Measurements from ENCODE around the gene SIRT2. TPM values are rescaled to one million over a fixed set of nuclear protein-coding genes. Genes with fewer than 3 reads are reported as not detected.

The SIRT2 gene
- total and polyA plus RNA-seq, 2 of the 13 experiments (the other 11 are each of a cell fraction or from before 2014, with no cell fraction given), result 22.3 to 26.1 TPM

DNA sequence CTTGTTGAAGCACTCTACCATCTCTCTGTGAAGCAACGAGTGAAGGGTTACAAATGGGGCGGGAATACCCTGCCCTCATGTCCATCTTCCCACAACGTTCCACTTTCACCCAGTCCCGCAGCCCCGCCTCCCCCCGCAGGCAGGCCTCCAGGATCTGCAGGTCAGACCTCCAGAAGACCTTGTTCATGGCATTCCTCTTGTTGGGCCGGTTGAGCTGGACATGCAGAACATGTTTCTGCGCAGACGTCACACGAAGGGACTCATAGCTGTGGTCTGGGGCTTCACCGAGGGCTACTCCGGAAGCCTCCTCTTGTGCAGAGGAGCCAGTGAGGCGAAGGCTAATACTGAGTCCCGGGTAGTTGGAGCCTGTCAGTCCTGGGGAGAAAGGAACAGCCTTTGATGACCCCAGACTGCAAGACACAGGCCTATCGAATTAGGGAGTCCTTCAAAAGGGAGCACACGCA is 68.2 kb downstream of the SIRT2 start (continued):
- TF ChIP-seq ARID5B (CRISPR knock-in tag; IDR thresholded peaks at IDR 0.05) (peak; percentile 24; the same call in 1 of the 2 replicates), ZNF18 (CRISPR knock-in tag; IDR thresholded peaks at IDR 0.05; ENCODE audit: insufficient replicate concordance) (no peak), KLF13 (CRISPR knock-in tag; IDR thresholded peaks at IDR 0.05) (no peak), KAT2B (IDR thresholded peaks at IDR 0.05; ENCODE audit: borderline replicate concordance, low read depth, low read length) (no peak), ESRRA (CRISPR knock-in tag; IDR thresholded peaks at IDR 0.05; ENCODE audit: low read depth) (no peak; the same call in 1 of the 2 replicates), NR2F6 (IDR thresholded peaks at IDR 0.05) (0 out of 2 replicates have a peak, but pooled peaks have one; percentile 29), NR2F6 (CRISPR knock-in tag; IDR thresholded peaks at IDR 0.05) (no peak), TAF1 (CRISPR knock-in tag; IDR thresholded peaks at IDR 0.05) (no peak; the same call in 1 of the 2 replicates), ZNF3 (CRISPR knock-in tag; IDR thresholded peaks at IDR 0.05) (no peak), RNF2 (conservative IDR thresholded peaks at IDR 0.05; ENCODE audit: low read depth) (no peak), DR1 (CRISPR knock-in tag; IDR thresholded peaks at IDR 0.05) (no peak), PITX1 (CRISPR knock-in tag; IDR thresholded peaks at IDR 0.05) (no peak), RBM39 (IDR thresholded peaks at IDR 0.05; ENCODE audit: low read depth, low read length, poor library complexity, severe bottlenecking) (peak; percentile 36), ZNF646 (CRISPR knock-in tag; IDR thresholded peaks at IDR 0.05) (no peak), RXRB (CRISPR knock-in tag; IDR thresholded peaks at IDR 0.05; ENCODE audit: borderline replicate concordance) (peak; percentile 93)
- TF ChIP-seq, protein P1, sequence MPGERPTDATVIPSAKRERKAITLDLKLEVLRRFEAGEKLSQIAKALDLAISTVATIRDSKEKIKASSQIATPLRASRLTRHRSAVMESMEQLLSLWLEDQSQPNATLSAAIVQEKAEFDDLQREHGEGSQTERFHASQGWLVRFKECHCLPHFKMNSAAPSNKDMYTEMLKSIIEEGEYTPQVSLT (CRISPR knock-in tag; IDR thresholded peaks at IDR 0.05; ENCODE audit: borderline replicate concordance, low read depth), result no peak
- TF ChIP-seq, protein P2, sequence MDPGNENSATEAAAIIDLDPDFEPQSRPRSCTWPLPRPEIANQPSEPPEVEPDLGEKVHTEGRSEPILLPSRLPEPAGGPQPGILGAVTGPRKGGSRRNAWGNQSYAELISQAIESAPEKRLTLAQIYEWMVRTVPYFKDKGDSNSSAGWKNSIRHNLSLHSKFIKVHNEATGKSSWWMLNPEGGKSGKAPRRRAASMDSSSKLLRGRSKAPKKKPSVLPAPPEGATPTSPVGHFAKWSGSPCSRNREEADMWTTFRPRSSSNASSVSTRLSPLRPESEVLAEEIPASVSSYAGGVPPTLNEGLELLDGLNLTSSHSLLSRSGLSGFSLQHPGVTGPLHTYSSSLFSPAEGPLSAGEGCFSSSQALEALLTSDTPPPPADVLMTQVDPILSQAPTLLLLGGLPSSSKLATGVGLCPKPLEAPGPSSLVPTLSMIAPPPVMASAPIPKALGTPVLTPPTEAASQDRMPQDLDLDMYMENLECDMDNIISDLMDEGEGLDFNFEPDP (CRISPR knock-in tag; conservative IDR thresholded peaks at IDR 0.05), result no peak

Measured in HepG2 (cell line).